GM19240 (cell line): ENCODE measurements around the gene CRYGN.

Experiments used
- DNase-seq: peaks from one replicate; pipeline ENCODE4 v3.0.0; 2011; ENCODE audit warnings: low spot score; ENCODE audit not compliant: insufficient read length

The CRYGN gene, protein sequence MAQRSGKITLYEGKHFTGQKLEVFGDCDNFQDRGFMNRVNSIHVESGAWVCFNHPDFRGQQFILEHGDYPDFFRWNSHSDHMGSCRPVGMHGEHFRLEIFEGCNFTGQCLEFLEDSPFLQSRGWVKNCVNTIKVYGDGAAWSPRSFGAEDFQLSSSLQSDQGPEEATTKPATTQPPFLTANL

DNA sequence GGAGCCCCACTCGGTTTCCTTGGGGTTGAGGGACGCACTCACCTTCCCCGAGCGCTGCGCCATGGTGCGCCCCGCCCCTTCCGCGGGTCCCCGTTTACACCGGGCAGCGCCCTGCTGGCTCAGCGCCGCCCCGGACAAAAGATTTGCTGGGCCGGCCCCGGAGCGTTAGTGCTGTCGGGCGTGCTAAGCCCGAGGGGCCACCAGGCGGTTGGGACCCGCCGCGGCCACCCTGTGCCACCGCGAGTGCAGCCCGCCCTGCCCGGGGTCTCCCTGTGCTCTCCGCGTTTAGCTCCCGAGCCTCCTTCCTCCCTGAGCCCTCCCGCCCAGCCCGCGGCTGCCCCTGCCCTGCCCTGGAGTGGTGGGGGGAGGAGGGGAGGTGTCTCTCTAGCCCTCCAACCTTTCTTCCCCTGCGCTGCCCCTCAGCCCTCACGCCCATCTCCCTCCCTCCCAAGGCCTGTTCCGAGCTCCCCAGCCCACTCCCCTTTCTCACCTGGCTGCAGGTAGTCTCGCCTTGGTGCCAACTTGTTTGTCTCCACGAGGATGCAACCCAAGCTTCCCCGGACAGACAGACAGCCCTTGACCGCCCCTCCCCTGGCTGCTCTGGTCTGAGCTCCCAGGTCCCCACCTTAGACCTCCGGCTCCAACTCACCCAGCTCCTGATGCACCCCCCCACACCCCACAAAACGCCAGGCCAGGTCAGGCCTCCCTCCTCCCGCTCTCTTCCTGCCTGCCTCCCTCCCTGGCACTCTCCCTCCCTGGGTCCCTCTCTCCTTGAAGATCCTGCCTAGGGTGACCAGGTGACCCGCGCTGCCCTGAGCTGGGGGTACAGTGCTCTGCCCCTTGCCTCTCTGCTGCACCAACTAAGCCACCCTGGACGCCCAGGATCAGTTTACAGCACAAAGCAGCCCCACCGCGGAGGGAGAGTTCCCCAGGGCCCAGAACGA is at the start of gene CRYGN:
Gene CRYGN (minus strand): TSS at position 287 of the 944 bp plus-strand sequence. CDS start 224 bp downstream, at position 63.
- no peak for DNase-seq

DNA sequence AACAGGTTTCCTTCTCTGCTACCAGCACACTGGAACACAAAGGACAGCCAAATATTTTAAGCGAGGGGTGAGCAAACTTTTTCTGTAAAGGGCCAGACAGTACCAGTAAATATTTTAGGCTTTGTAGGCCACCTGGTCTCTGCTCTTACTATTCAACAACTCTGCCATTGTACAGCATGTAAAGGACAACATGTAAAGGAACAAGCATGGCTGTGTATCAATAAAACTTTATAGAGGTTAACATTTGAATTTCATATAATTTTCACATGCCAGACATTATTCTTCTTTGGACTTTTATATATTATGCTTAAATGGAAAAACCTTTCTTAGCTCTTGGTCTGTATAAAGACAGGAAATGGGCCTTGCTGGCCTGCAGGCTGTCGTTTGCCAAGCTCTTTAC is 49.6 kb upstream of the CRYGN start:
- no peak for DNase-seq

DNA sequence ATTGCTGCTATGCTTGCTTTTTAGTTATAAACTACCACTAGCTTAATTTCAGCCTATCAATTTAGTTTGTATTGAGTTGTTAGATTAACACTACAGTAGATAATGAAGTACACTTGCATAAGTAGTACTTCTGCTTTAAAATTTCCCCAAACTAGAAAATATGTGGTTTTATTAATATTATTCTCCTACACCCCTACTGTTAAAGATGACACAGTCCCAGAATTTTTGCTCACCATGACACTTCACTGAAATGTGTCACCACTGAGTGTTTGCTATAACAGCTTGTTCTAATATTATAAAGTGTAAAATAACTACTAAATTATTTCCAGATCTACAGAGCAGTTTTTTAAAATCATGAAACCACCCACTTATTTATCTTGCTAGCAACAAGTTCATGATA is 48.2 kb upstream of the CRYGN start:
- no peak for DNase-seq

DNA sequence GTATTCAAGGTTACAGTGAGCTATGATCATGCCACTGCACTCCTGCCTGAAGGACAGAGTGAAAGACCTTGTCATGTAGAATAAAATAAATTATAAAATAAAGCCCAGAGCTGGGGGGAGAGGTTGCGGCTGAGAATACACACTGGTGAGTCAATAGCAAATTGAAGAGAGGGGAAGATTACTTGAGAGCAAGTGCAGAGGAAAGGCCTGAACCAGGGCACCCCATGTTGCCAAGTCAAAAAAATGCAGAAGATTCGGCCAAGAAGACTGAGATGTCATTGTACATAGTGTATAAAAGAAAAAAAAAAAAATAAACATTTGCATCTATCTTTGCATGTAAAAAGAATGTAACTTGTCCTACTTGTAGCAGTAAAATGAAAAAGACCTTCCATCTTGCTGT is 47.3 kb upstream of the CRYGN start:
- no peak for DNase-seq

DNA sequence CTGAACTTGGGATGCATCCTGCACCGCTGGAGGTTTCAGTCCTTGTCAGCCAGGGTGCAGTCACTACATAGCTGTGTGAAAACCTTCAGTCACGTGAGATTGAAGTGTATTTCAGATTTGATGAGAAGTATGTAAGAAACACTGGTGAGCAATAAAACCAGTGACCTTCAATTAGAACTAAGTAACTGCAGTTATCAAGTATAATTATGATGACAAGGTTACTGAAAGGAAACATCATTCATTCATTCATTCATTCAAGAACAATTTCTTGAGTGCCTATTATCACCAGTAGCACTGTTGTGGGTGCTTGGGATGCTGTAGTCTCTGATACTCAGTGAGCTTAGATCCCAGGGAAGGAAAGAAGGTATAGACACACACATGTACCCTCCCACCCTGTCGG is 46.1 kb upstream of the CRYGN start:
- DNase-seq = no peak

DNA sequence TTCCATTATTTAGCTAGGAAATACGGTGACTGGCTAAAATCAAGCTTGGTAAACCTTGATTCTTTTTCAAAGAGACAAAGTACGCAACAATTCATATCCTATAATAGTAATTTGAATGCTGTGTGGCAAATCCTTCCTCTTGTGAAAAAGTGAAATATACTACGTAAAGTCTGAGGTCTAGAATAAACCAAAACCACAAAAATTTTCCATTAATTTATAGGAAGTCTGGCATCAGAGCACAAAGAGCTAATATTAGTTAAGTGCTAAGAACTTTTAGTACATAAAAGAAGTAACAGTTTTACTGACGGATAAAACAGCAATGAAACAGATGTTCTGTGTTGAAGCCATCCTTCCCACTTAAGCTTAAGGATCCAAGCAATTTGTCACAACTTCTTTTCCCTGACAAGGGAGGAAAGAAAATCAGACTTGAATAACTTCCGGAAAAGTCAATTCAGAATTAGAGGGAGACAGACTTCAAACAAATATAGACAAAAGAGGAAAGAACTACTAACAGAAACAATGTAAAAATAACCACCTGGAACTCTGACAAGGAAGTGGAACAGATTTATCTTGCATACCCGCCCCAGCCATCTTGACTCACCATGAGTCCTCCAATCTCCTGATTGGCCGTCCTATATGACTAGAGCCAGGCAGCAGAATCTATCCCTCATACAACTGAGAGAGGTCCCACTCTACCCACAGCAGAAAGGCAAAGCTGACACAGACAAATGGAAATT is 45.2 kb upstream of the CRYGN start:
- DNase-seq = no peak

DNA sequence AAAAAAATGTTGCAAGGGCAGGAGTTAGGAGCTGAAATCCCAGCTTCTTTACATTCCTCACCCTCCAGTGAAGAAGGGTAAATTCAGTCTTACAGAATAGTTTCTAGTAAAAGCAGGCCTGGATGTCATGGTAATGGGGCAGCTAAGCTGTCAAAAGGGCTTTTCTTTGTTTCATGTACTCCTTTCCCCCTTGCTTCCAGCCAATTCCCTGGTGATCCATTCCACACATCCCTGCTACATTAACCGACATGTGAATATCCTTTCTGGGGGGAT is 43.7 kb upstream of the CRYGN start:
- DNase-seq = no peak

DNA sequence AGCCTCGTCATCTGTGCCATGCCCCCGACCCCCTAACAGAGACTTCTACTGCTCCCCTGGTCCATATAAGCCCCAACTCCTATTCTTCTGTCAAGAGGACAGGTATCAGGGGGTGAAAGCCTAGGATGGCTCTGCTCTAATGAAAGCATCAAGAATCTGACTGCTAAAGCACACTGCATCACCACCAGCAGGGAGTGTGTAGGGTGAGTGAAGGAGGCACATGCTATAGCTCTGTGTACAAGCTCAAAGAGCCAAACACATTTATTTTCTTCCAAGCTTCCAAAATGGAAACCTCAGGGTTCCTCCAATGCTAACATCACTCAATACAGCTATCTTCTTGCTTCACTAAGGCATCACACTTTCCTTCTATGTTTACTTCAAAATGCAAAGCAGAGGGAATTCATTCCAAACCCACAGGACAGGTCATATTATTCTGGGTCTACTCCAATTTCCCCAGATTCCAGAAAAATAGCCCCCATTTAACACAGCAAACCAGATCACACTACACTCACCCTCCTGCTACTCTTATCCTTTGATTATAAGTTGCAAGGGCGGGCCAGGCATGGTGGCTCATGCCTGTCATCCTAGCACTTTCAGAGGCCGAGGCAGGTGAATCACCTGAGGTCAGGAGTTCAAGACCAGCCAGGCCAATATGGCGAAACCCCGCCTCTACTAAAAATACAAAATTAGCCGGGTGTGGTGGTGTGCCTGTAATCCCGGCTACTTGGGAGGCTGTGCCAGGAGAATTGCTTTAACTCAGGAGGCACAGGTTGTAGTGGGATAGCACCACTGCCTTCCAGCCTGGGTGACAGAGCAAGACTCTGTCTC is 43.2 kb upstream of the CRYGN start:
- DNase-seq = no peak

DNA sequence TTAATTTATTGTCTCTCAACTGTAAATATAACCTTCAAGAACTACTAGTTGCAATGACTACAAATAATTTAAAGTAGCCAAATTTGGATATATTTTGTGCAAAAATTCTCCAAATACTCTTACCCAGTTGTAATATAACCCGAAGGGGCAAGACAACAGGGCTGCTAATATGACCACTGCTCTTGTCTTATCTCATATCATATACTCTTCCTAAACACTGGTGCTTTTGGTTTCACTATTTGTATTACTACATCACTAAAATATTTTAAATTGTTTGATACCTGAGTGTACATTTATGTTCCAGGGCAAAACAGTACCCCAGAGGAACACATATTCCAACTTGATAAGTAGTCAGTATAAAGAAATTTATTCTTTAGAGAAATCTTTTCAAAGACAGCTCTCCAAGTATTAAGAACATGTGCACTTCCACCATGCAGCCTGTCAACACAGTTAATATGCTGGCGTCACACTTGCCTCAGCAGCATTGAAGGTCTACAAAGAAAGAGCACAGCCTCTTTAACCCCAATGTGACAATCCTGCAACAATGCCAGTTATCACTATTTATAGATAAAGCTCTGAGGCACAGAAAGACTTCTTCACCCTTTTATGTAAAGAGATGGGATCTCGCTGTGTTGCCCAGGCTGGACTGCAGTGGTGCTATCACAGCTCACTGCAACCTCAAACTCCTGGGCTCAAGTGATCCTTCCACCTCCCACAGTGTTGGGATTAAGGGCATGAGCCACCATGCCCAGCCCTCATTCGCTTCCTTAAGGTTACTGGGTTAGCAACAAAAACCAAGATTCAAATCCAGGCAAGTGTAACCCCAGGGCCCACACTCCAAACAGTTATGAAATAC is 41.9 kb upstream of the CRYGN start:
- DNase-seq = no peak

DNA sequence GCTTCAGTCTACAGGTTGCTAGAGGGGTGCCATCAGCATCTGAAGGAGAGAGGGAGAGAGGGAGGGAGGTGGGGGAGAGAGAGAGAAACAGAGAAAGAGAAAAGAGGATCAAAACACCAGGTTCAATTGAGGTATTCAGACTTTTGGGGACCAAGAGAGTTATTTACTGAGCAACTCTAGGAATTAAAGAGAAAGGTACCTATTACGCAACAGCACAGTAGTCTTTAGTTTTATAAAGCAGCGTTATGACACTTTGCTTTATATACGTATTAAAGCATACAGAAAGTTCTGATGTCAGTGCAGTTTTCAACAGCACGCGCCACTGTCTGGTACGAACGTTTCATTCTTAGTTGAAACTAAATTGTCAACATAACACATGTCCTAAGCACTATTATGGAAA is 37.9 kb upstream of the CRYGN start:
- no peak for DNase-seq

DNA sequence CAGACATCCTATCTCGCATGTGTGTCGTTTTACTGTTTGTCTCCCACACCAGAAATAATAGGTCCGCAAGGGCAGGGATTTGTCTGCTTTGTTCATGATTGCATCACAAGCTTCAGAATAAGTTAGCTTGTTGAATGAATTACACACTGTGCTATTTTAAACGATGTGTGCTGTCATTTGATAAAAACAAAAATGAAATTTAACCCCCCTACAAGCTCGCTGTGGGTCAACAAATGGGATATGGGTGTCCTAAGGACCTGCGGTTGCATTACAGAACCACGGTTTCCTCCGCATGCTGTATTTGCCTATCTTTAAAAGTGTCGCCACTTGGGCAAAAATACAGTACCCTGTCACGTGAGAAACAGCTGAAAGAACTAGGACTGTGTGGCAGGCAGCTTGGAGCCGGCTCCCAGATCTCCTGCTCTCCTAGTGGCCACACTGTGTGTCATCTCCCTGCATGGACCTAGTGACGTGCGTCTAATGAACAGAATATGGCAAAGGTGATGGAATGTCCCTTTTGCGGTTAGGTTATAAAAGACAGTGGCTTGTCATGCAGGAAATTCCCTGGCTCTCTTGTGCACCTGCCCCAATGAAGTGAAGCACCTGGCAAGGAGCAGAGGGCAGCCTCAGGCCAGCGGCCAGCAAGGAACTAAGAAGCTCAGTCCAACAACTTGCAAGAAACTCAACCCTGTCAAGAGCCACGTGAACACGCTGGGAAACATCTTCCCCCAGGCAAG is 32.9 kb upstream of the CRYGN start:
- no peak for DNase-seq

DNA sequence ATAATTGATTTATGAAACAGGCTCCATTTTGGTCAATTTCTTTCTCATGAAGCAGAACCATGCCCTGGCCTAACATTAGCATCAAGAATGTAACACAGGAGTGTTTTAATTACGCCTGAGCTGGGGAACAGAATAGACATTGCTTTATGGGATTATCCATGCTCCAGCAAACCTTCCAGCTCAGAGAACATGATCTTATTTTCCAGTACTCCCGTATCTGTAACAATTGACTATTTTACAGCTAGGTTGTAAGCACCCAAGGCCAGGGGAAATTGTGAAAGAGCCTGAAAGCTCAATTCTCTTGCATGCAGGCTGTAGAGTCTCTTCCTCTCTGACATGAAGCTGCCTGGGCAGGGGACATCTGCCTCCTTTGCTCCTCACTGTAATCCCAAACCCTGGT is 30.8 kb upstream of the CRYGN start:
- DNase-seq = no peak

DNA sequence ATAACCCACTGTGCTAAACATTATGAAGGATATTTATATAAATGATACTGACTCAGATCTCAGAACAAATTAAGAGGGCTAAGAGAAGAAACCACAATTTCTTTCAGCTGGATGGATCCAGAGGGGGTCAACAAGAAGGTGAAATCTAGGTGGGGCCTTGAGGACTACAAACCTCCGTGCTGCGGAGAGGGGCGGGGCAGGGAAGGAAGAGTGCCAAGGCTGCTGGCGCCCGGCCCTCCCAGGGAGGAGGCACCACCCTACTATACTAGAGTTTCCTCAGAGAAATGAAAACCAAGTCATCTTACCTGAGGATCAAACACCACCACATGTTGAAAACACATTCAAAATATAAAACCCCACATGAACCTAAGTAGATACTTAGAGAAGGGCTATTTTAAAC is 29.3 kb upstream of the CRYGN start:
- no peak for DNase-seq

DNA sequence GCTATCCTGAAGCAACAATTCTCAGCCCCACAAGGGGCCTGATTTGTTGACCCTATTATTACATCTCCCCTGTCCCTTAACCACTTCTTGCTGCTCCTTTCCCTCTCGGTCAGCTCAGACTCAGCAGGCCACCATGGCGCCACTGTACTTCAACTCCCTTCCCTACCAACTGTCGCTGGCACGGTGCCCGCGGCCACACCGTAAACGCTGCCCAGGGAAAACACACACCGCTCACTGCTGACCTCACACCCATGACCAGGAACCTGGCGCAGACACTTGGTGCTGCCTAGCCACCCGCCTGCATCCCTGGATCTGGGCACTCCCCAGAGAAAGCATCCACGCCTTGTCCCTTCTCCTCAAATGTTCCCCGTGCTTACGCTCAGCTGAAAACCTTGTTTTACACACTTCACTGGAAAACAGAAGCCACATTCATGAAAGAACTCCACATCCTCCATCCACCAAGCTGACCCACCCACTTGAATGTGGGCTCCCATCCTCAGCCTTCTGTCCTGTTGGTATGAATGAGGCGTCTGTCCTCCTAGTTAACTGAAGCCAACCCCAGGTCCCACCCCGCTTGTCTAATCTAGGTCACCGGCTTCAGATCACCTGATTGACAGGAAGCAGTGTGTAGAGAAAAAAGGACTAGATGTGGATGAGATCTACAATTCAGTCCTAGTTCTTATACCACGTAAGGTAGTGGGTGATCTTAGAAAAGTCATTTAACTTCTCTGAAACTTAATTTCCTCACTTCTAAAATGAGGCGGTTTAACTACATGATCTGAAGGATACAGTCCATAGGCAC is 28.5 kb upstream of the CRYGN start:
- no peak for DNase-seq

DNA sequence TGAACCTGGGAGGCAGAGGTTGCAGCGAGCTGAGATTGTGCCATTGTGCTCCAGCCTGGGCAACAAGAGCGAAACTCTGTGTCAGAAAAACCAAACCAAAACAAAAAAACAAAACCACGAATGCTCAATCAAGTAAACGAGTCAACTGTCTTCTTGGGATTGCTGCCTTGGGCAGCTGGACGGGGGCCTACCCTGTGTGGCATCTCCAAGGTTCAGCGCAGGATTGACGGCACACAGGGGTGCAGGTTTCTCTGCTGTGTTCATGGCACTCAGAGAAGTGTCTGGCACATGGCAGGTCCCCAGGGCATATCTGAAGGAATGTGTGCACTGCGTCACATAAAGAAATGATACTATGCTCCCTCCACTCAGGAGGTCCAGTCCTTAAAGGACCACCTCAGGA is 25.2 kb upstream of the CRYGN start:
- DNase-seq = no peak

DNA sequence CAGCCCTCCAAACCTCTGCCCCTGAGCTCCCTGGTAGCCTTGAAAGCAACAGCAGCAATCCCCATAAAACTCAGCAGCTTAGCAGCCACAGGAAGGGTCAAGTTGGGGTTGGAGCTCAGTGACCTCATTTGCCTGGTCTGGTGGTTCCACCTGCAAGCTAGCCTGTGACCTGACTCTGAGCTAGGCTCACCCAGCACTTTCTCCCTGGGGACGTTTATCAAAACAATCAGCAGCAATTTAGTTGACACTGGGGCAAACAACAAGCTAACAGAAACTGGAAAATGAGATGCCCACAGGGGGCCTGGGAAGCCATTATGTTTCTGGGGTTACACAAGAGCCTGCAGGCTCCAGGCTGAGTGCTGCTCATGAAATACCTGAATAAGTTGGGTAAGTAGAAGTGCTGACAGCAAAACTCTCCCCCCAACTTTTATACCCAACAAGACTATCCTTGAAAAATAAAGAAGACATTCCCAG is 22.4 kb upstream of the CRYGN start:
- no peak for DNase-seq

DNA sequence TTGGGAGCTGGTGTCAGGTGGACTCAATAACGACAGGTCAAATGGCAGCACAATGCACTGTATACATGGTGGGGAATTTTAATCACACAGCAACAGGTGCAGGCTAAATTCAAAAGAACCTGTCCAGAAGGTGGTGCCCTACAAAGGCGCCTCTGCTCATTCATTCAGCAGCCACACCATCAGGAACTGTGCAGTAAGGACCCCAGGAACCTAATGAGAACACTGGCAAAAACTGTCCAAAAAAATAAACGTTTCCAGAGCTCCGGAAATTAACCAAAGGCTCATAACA is 21.9 kb upstream of the CRYGN start:
- DNase-seq = no peak

DNA sequence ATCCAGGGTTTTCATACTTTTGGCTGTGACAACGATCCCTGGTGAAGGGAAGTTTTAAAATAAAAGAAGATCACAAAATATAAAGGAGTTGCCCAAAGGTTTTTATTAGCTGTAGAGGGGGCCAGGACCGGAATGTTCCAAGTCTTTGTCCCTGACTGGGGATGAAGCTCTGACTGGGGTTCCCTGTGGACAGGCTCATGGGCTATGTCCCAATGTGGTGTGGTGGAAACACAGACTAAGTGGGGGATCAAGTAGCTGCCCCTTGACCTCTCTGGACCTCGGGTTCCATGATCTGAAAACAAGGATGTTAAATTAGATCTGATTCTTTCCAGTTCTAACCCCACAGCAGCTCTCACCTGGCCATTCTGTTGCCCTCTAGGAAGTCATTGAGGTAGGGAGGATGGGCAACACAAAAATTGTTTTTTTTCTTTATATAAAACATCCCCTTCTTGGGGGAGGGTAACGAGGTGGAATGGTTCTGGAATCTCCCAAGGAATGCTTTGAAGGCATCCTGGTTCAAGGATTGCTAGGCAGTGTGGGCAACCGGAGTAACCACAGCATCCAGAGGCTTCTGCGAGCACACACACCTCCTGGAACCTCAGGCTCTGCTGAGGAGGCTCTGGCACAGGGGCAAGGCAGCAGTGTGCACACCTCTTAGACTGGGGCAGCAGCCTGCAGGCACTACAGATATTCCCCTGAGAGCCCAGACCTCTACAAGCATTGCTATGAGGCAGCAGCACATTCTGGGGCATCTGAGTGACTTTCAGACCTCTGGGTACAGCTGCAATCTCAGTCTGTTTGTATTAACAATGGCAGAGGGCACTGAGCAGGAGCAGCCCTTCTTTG is 21.4 kb upstream of the CRYGN start:
- no peak for DNase-seq
